ENCODE measurements around the gene CC2D2A.
A peak's percentile ranks its signal among the peaks of the same experiment; 100 is the strongest.
"Not testable (repeated sequence)": the region's sequence is repeated elsewhere in the genome, so short reads cannot be mapped to it uniquely, and the experiment has no call there.

CC2D2A gene

DNA sequence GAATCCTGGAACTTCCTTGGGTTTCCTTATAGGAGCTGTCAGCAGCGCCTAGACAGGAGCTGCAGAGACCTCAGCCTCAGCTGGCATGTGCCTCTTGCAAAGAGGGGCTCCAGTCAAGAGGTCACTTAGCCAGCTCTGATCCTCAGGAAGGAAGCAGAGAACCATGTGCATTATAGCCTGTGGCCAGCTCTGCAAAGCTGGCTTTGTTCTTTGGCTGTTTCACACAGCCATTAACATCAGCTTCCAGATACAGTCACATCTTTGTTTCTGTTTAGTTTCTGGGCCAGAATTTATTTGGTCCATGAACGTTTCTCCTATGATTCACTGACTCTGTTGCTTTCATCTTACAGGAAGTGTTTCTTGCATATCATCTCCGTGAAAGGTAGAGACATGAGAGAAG, 92.4 kb downstream of the CC2D2A start:
- no peak for DNase-seq

DNA sequence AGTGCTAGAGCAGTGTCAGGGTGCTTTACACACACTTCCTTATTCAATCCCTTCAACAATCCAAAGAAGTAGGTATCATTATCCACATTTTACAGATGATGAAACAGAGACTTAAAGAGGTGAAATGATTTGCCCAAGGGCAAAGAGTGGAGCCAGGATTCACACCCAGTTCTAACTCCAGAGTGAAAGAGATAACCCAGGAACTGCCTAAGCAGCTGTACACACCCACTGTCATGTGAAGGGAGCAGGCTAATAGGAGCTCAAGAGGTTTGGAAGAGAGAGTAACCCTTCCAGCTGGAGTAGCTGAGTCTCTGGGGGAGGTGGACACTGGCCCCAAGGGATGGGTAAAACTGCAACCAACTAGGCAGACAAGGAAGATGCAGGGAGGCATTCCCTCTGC, 92.9 kb downstream of the CC2D2A start:
- no peak for DNase-seq

DNA sequence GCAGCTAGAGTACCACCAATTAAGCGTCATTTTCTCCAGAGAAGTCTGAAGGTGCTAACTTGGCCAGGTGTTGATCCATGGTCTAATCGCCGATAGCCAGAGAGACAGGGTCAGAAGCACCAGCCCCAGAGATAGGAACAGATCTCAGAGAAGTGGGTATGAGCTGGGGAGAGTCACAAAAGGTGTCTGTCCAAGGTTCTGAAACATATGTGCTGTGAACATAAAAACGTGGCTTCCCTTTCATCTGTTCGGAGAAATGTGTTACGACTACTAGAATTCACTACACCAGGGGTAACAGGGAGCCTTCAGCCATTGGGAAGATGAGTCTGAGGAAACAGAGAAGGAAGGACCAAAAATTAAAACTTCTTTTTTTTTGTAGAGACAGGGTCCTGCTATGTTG, 94.2 kb downstream of the CC2D2A start:
- DNase-seq, result no peak

DNA sequence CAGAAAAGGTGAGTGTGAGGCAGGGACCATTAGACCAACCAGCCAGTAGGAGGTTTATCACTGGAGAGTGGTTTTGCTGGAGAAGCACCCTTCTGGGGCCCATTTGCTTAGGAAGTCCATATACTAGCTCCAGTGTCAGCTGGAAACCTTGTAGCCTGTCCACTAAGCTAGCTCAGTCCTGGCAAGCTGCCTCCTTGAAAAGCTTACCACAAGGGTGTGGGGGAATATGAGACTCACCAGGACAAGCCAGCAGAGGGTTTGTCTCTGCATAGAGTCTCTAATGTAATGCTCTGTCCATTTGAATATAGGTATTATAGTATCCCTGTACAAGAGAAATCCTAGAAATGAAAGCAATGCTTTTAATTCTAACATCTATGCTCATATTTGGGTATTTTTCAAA, 99.1 kb downstream of the CC2D2A start:
- DNase-seq, result no peak

DNA sequence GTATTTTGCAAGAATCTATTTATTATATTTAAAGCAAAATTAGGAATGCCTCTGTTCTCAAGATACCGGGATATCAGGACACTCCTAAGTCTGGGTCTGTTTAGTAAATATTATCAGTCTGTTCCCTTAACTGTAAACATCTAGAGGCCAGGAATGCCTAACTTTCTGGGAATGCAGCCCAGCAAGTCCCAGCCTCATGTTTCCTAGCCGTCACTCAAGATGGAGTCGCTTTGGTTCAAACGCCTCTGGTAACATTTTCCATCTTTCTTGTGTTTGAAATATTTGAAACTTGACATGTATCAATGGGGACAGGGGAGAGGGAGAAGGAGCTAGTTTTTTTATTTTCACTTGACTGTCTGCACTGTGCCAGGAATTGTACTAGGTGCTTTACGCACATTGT, 100.1 kb downstream of the CC2D2A start:
- DNase-seq, result no peak

- peak; percentile 34 for DNase-seq
These were observed 106.3 kb downstream of the CC2D2A start for GRCh38 chr4:15575966-15576365.

DNA sequence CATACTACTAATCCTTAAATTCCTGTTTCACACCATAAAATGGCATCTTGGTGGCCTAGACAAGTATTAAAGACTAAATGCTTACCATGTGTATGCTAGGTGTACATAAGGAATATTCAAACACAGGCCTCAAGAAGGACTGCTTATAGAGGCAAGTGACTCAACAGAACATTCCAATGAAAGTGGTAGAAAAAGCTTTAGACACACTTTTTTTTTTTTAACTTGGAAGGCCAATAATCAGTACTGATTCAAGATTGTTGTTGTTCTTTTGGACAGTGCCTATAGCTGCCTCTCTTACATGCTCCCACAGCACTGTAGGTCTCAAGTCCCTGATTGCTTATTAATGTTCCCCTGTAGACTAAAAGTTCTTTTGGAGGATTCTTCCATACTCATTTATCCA, 107.8 kb downstream of the CC2D2A start:
- peak; percentile 39 for DNase-seq

- no peak for DNase-seq
These were observed 115.1 kb downstream of the CC2D2A start for GRCh38 chr4:15584785-15585184.

DNA sequence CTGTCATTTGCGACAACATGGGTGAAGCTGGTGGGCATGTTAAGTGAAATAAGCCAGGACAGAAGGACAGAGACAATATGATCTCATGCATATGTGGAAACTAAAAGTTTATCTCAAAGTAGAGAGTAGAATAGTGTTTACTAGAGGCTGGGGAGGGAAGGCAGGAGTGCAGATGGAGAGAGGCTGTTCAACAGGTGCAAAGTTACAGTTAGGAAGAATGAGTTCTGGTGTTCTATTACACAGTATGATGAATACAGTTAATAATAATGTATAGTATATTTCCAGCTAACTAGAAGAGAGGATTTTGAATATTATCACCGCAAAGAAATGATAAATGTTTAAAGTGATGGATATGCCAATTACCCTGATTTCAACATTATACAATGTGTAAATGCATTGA, 115.6 kb downstream of the CC2D2A start:
- DNase-seq, result no peak

- DNase-seq, result no peak
These were observed 116.4 kb downstream of the CC2D2A start for GRCh38 chr4:15586066-15586465.

DNA sequence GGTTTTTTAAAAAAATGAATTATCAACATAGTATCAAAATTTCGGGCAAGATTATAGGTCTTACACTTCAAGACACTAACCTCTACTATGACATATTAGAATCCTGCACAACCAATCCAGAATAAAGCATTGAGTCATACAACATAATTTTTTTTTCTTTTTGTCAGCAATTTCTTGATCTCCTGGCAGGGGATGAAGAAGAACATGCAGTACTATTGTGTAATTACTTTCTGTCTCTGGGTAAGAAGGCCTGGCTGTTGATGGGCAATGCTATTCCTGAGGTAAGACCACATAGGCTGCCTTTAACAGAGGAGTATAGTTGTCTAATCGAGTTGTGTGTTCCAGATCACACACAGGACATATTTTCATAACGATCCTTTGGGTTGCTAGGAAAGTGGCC, 118.0 kb downstream of the CC2D2A start:
- no peak for DNase-seq

- no peak for DNase-seq
These were observed 123.1 kb downstream of the CC2D2A start for GRCh38 chr4:15592799-15593198.

DNA sequence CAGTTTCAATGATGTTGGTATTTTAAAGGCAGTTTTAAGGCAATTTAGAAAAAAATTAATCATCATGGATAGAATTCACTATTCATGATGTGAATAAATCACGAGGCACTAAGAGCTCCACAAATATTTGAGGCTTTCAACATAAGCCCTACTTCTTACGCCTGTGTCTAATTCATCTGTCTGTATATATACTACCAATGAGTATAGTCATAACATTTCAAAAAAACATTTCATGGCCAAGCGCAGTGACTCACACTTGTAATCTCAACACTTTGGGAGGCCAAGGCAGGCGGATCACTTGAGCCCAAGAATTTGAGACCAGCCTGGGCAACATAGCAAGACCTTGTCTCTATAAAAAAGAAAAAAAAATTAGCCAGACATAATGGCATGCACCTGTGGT, 129.0 kb downstream of the CC2D2A start:
- peak; percentile 58 for DNase-seq

DNA sequence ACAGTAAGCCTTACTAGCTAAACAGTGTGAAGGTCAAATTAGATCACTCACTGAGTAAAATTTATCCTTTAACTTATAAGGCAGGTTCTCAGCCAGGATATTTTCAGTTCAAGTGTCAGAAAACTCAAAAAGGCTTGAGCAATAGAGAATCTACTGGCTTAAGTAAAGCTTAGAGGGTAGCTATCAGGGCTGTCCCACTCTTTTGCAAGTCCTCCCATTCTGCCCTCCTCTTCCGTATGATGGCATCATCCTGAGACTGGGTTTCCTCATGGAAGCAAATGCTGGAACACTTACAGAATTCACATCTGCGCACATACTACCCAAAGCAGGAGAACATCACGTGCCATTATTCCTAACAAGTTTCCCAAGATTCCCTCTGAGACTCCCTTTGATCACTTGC, 130.5 kb downstream of the CC2D2A start:
- no peak for DNase-seq

- DNase-seq, result no peak
These were observed 132.2 kb downstream of the CC2D2A start for GRCh38 chr4:15601862-15602261.

DNA sequence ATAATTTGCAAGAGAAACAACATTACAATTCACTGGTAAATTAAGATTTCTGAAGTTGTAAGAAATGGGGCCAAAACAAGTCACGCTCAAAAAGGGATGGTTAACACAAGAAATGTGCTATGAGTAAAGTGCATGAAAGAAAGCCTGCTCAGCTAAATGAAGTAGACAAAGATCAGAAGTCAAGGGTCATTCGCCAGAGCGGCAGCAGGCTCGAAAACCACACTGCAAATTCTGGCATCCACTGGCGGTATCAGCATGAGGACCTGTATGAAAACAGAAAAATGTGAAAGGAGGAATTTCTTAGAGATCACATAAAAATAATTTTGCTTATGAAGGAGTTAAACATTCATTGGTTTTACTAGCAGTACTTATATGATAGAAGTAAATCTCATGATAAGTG, 135.9 kb downstream of the CC2D2A start:
- no peak for DNase-seq

DNA sequence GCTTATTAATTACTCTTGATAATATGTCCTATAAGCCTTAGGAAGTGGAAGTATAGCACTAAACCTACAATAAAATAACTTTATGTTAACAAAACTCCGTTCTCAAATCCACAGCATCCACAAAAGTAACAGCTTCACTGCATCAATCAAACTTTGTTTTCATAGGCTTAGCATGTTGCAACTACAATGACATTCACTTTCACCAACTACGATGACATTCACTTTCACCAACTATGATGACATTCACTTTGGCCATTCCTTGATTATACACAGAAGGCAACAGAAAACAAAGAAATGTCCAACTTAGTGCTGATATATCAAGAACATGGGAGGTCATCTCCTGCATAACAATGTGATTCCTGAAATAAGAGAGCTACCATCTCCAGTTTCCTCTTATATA, 141.2 kb downstream of the CC2D2A start:
- no peak for DNase-seq

GRCh38 chr4:15612136-15612535, 142.5 kb downstream of the CC2D2A start:
- no peak for DNase-seq

DNA sequence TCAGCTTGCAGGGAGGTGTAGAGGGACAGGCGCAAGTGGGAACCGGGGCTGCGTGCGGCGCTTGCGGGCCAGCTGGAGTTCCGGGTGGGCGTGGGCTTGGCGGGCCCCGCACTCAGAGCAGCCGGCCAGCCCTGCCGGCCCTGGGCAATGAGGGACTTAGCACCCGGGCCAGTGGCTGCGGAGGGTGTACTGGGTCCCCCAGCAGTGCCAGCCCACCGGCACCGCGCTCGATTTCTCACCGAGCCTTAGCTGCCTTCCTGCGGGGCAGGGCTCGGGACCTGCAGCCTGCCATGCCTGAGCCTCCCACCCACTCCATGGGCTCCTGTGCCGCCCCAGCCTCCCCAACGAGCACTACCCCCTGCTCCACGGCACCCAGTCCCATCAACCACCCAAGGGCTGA, 145.2 kb downstream of the CC2D2A start:
- DNase-seq, result not testable (repeated sequence)

- DNase-seq, result not testable (repeated sequence)
These were observed 147.7 kb downstream of the CC2D2A start for GRCh38 chr4:15617407-15617806.

DNA sequence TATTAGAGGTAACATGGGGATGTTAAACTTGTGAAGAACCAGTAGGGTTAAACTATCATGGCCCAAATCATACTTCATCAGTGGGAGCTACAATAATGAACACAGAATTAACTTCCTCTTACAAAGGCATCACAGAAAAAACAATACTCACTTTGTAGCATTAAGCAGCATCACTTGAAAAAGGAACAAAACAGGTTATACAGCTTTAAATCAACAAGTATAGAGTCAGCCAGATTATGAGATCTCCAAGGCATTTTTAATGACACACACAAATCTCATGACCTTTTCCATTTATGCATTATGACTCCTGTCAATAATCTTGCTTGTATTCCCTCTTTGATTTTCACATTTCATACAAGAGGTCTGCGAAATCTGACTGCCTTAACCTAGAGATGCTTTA, 167.1 kb downstream of the CC2D2A start:
- no peak for DNase-seq

DNA sequence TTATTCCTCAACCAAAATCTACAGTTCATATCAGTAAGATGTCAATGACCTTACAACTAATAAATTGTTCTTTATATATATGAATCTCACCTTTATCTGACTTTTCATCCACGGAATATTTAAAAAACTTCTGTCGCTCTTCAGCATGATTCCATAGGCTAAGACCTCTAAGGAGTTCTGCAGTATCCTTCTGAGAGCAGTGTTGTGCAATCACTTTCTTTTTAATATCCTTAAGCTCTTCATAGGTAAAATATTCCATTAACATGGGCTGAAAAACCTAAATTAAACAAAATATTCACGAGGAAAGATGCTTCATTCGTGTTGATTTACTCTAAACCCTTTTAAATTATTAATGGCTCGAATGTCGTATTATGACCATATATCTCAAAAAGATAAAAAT, 168.7 kb downstream of the CC2D2A start:
- DNase-seq, result no peak

DNA sequence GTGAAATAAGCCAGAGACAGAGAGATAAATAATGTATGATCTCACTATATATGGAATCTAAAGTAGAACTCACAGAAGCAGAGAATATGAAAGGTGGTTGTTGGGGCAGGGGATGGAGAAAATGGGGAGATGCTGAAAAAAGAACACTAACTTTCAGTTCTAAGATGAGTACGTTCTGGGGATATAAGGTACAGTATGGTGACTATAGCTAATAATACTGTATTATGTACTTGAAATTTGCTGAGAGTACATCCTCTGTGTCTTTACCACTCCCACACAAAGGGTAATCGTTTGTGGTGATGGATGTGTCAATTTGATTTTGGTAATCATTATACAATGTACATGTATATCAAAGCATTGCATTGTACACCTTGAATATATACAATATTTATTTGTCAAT, 178.9 kb downstream of the CC2D2A start:
- DNase-seq, result no peak

DNA sequence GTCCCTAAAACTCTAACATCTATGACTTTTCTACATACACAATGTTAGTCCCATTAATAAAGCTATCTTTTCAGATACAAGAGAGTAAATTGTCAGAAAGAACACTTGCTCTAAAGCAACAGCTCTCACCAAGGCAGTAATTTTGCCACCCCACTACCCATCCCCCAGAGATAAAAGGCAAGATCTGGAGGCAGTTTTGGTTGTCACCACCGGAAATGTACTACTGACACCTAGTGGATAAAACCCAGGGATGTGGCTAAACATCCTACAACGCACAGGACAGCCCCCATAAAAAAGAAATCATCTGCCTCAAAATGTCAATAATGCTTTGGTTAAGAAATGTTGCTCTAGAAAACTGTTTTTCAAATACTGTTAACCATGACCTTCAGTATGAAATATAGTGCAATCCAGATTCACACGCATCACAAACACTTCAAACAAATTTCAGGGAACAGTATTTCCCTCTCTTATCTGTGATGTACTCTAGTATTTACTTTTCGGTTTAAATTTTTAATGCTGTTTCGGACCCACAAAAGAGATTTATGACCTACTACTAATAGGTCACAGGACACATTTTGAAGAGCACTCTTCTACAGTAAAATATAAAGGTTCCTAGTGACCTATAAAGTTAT, 180.3 kb downstream of the CC2D2A start:
- peak; percentile 66 for DNase-seq
